Superior temporal gyrus (tissue), 1 donor: Measurements from ENCODE around the gene FAM20B.
"Not testable (repeated sequence)": the region's sequence is repeated elsewhere in the genome, so short reads cannot be mapped to it uniquely, and the experiment has no call there.

Source experiments
- DNase-seq: peaks from one replicate; pipeline ENCODE4 v3.0.0-alpha.2; 2016; ENCODE audit errors: extremely low spot score

The FAM20B gene

GRCh38 chr1:179025125-179025974, at the start of gene FAM20B:
FAM20B (plus strand) TSS chr1:179025894; CDS start chr1:179043848, 17,954 bp downstream.
- peak; percentile 81 for DNase-seq

GRCh38 chr1:178976541-178976940, 49.2 kb upstream of the FAM20B start:
- DNase-seq = no peak

- DNase-seq = no peak
These were observed 39.5 kb upstream of the FAM20B start for GRCh38 chr1:178986204-178986603.

GRCh38 chr1:178988198-178988597, 37.5 kb upstream of the FAM20B start:
- DNase-seq = not testable (repeated sequence)

- DNase-seq = no peak
These were observed 32.1 kb upstream of the FAM20B start for GRCh38 chr1:178993559-178993958.

- DNase-seq = no peak
These were observed 28.3 kb upstream of the FAM20B start for GRCh38 chr1:178997428-178997827.

GRCh38 chr1:178998295-178998694, 27.4 kb upstream of the FAM20B start:
- DNase-seq = no peak

- DNase-seq = no peak
These were observed 26.6 kb upstream of the FAM20B start for GRCh38 chr1:178999061-178999460.

GRCh38 chr1:179001451-179001850, 24.2 kb upstream of the FAM20B start:
- no peak for DNase-seq

GRCh38 chr1:179002064-179002463, 23.6 kb upstream of the FAM20B start:
- not testable (repeated sequence) for DNase-seq

GRCh38 chr1:179002552-179003345, 22.9 kb upstream of the FAM20B start:
- peak; percentile 81 for DNase-seq

- no peak for DNase-seq
These were observed 22.1 kb upstream of the FAM20B start for GRCh38 chr1:179003512-179004066.

GRCh38 chr1:179007233-179007632, 18.5 kb upstream of the FAM20B start:
- DNase-seq = no peak

GRCh38 chr1:179010671-179011070, 15.0 kb upstream of the FAM20B start:
- no peak for DNase-seq

- DNase-seq = no peak
These were observed 13.7 kb upstream of the FAM20B start for GRCh38 chr1:179012038-179012437.

GRCh38 chr1:179014123-179014522, 11.6 kb upstream of the FAM20B start:
- DNase-seq = no peak

- no peak for DNase-seq
These were observed 10.3 kb upstream of the FAM20B start for GRCh38 chr1:179015396-179015795.

- peak; percentile 88 for DNase-seq
These were observed 8.8 kb upstream of the FAM20B start for GRCh38 chr1:179016706-179017382.

- DNase-seq = no peak
These were observed 8.0 kb upstream of the FAM20B start for GRCh38 chr1:179017383-179018326.

- DNase-seq = peak; percentile 81
These were observed 3.8 kb upstream of the FAM20B start for GRCh38 chr1:179021873-179022272.
